SKM-1 (cell line): ENCODE data around the gene SPNS3.

Experiments used
- DNase-seq: peaks from one replicate; lab custom pipeline; 2025; ENCODE audit not compliant: unreplicated experiment; lab: John Stamatoyannopoulos, UW

The SPNS3 gene

GRCh38 chr17:4525691-4526397 lies 92.1 kb downstream of the SPNS3 start:
- DNase-seq: no peak

GRCh38 chr17:4527134-4527533 lies 93.4 kb downstream of the SPNS3 start:
- DNase-seq: no peak

- no peak for DNase-seq
Observed at GRCh38 chr17:4527566-4528125, 93.9 kb downstream of the SPNS3 start.

GRCh38 chr17:4529533-4530152 lies 95.9 kb downstream of the SPNS3 start:
- DNase-seq: no peak

GRCh38 chr17:4530799-4531730 lies 97.3 kb downstream of the SPNS3 start:
- DNase-seq: no peak

- no peak for DNase-seq
Observed at GRCh38 chr17:4531988-4532736, 98.4 kb downstream of the SPNS3 start.

- no peak for DNase-seq
Observed at GRCh38 chr17:4532860-4533522, 99.3 kb downstream of the SPNS3 start.

- no peak for DNase-seq
Observed at GRCh38 chr17:4533523-4534504, 100.1 kb downstream of the SPNS3 start.

- no peak for DNase-seq
Observed at GRCh38 chr17:4534515-4534914, 100.8 kb downstream of the SPNS3 start.

GRCh38 chr17:4534928-4535666 lies 101.4 kb downstream of the SPNS3 start:
- no peak for DNase-seq

- DNase-seq: no peak
Observed at GRCh38 chr17:4535667-4536258, 102.0 kb downstream of the SPNS3 start.

- DNase-seq: no peak
Observed at GRCh38 chr17:4536259-4536741, 102.6 kb downstream of the SPNS3 start.

GRCh38 chr17:4536742-4537411 lies 103.1 kb downstream of the SPNS3 start:
- no peak for DNase-seq
